HepG2 (cell line): ENCODE measurements around the gene FFAR1. TPM values are rescaled to one million over a fixed set of nuclear protein-coding genes. Genes with fewer than 3 reads are reported as not detected.

Experiments
- ADNP ChIP-seq: sonication (generic); formaldehyde crosslinking; IDR thresholded peaks from 2 replicates; pipeline ENCODE4 v1.4.0; 2020; ENCODE audit warnings: missing genetic modification reagents
- ARID2 ChIP-seq: sonication (generic); formaldehyde crosslinking; IDR thresholded peaks from 2 replicates; pipeline ENCODE4 v1.8.1; 2022; ENCODE audit warnings: mild to moderate bottlenecking, missing genetic modification reagents, borderline replicate concordance
- FOXC1 ChIP-seq: sonication (generic); formaldehyde crosslinking; IDR thresholded peaks from 2 replicates; pipeline ENCODE4 v1.8.0; 2022; ENCODE audit warnings: mild to moderate bottlenecking, missing genetic modification reagents, borderline replicate concordance
- FOXP1 ChIP-seq, 2 experiments: fragments of 450-650 bp in 1 of 2; IDR thresholded peaks; 2 replicates each; pipeline ENCODE4 v1.6.1; 2017 to 2018; ENCODE audit warnings: antibody characterized with exemption in 1 of 2
- NFKB2 ChIP-seq: sonication (generic); formaldehyde crosslinking; IDR thresholded peaks from 2 replicates; pipeline ENCODE4 v1.4.0; 2020; ENCODE audit warnings: missing genetic modification reagents, borderline replicate concordance
- PHF21A ChIP-seq: sonication (generic); formaldehyde crosslinking; IDR thresholded peaks from 2 replicates; pipeline ENCODE4 v1.5.0; 2020; ENCODE audit warnings: mild to moderate bottlenecking, missing genetic modification reagents
- REL ChIP-seq: sonication (generic); formaldehyde crosslinking; conservative IDR thresholded peaks from 2 replicates; pipeline ENCODE4 v1.8.0; 2022; ENCODE audit warnings: mild to moderate bottlenecking, missing genetic modification reagents, moderate library complexity
- RELA ChIP-seq: sonication (generic); formaldehyde crosslinking; IDR thresholded peaks from 2 replicates; pipeline ENCODE4 v1.4.0; 2020; ENCODE audit warnings: missing genetic modification reagents
- SOX6 ChIP-seq, 2 experiments: fragments of 450-650 bp in 1 of 2; sonication (generic) in 1 of 2; formaldehyde crosslinking in 1 of 2; IDR thresholded peaks; 2 replicates each; pipeline versions ENCODE4 v1.4.0 to v1.6.1; 2017 to 2020; ENCODE audit warnings: antibody characterized with exemption in 1 of 2, mild to moderate bottlenecking in 1 of 2, missing genetic modification reagents in 1 of 2
- ZBTB21 ChIP-seq: sonication (generic); formaldehyde crosslinking; IDR thresholded peaks from 2 replicates; pipeline ENCODE4 v1.4.0; 2020; ENCODE audit warnings: missing genetic modification reagents
- ZBTB7A ChIP-seq: sonication (generic); formaldehyde crosslinking; IDR thresholded peaks from 2 replicates; pipeline ENCODE4 v1.8.0; 2022; ENCODE audit warnings: mild to moderate bottlenecking, missing genetic modification reagents
- ZFY ChIP-seq: sonication (generic); formaldehyde crosslinking; IDR thresholded peaks from 2 replicates; pipeline ENCODE4 v1.4.0; 2020; ENCODE audit warnings: missing genetic modification reagents
- ZNF292 ChIP-seq: sonication (generic); formaldehyde crosslinking; IDR thresholded peaks from 2 replicates; pipeline ENCODE4 v1.8.1; 2022; ENCODE audit warnings: mild to moderate bottlenecking, low read depth, missing genetic modification reagents, borderline replicate concordance
- ZNF543 ChIP-seq: sonication (generic); formaldehyde crosslinking; IDR thresholded peaks from 2 replicates; pipeline ENCODE4 v1.4.0; 2020; ENCODE audit warnings: mild to moderate bottlenecking, missing genetic modification reagents
- ZNF879 ChIP-seq: sonication (generic); formaldehyde crosslinking; IDR thresholded peaks from 2 replicates; pipeline ENCODE4 v1.8.1; 2023; ENCODE audit warnings: missing genetic modification reagents
- polyA plus RNA-seq, 8 experiments: library from polyadenylated mRNA; depleted of rRNA in 3 of 8; stranded (reverse) in 7 of 8; unstranded in 1 of 8; fragments of >200 nt; fragmentation: Illumina TruSeq in 4 of 8; extraction: Trizol in 4 of 8; gene quantifications; 2 replicates each; pipeline versions ENCODE4 v1.2.1 to v1.2.3, GENCODE V29; 2011 to 2016; ENCODE audit warnings: low read depth in 4 of 8, missing spikeins in 1 of 8, mixed read lengths in 1 of 8; ENCODE audit not compliant: insufficient read depth in 1 of 8
- total RNA-seq, 5 experiments: library from RNA; depleted of rRNA; stranded (reverse); fragments of >200 nt; fragmentation: Illumina TruSeq; extraction: Trizol; gene quantifications; 2 replicates each; pipeline ENCODE4 v1.2.3, GENCODE V29; 2016; ENCODE audit warnings: low read depth in 1 of 5
- TF ChIP-seq, protein P1 (sequence below): sonication (generic); formaldehyde crosslinking; IDR thresholded peaks from 2 replicates; pipeline ENCODE4 v1.4.0; 2020; ENCODE audit warnings: missing genetic modification reagents
- TF ChIP-seq, protein P2 (sequence below): sonication (generic); formaldehyde crosslinking; IDR thresholded peaks from 2 replicates; pipeline ENCODE4 v1.9.0; 2022; ENCODE audit warnings: missing genetic modification reagents, mild to moderate bottlenecking, borderline replicate concordance
- TF ChIP-seq, protein P3 (sequence below): sonication (generic); formaldehyde crosslinking; conservative IDR thresholded peaks from 2 replicates; pipeline ENCODE4 v1.8.0; 2022; ENCODE audit warnings: mild to moderate bottlenecking, moderate library complexity, missing genetic modification reagents
- TF ChIP-seq, protein P4 (sequence below): sonication (generic); formaldehyde crosslinking; IDR thresholded peaks from 2 replicates; pipeline ENCODE4 v1.9.0; 2021; ENCODE audit warnings: missing genetic modification reagents, borderline replicate concordance
- TF ChIP-seq, protein P5 (sequence below): sonication (generic); formaldehyde crosslinking; IDR thresholded peaks from 2 replicates; pipeline ENCODE4 v1.5.0; 2020; ENCODE audit warnings: missing genetic modification reagents, mild to moderate bottlenecking, borderline replicate concordance

FFAR1 gene
- total and polyA plus RNA-seq, 2 of the 13 experiments (the other 11 are each of a cell fraction or from before 2014, with no cell fraction given): not detected

DNA sequence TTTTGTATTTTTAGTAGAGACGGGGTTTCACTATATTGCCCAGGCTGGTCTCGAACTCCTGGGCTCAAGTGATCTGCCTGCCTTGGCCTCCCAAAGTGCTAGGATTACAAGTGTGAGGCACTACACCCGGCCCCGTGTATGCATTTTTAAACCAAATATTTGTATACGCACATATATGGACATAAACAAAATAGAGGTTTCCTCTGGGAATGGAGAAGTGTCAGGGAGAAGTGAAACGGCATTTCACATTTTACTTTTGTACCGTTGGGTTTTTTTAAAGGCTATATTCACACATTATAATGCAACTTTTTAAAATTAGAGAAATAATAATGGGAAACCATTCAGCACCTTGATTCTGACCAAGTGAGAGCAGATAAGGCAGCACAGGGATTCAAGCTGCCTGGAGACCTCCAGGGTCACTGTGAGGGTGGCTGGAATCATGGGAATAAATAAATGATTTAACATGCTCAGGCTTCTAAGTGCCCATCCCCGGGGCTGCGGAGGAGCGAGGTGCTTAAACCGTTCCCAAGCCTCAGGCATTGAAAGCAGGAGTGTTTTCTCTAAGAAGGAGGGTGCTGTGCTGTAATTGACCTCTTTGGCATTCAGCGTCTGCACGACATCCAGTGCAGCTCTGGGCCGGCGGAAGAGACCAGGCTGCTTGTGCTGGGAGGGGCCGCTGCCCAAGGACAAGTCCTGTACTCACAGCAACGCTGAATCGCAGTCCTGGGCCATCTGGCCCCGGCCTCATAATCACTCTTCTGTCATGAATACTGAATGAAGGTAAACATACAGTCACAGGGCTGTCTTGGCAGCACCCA, 47.9 kb downstream of the FFAR1 start (continued):
- TF ChIP-seq ZBTB21 (CRISPR knock-in tag): no peak
- TF ChIP-seq, protein P1, sequence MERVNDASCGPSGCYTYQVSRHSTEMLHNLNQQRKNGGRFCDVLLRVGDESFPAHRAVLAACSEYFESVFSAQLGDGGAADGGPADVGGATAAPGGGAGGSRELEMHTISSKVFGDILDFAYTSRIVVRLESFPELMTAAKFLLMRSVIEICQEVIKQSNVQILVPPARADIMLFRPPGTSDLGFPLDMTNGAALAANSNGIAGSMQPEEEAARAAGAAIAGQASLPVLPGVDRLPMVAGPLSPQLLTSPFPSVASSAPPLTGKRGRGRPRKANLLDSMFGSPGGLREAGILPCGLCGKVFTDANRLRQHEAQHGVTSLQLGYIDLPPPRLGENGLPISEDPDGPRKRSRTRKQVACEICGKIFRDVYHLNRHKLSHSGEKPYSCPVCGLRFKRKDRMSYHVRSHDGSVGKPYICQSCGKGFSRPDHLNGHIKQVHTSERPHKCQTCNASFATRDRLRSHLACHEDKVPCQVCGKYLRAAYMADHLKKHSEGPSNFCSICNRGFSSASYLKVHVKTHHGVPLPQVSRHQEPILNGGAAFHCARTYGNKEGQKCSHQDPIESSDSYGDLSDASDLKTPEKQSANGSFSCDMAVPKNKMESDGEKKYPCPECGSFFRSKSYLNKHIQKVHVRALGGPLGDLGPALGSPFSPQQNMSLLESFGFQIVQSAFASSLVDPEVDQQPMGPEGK (CRISPR knock-in tag): peak; percentile 82
- no peak for TF ChIP-seq FOXP1 (IDR thresholded peaks at IDR 0.05)
- peak; percentile 43; the same call in 1 of the 2 replicates for TF ChIP-seq FOXP1 (CRISPR knock-in tag; IDR thresholded peaks at IDR 0.05)
- no peak for TF ChIP-seq ZNF879 (CRISPR knock-in tag)
- TF ChIP-seq SOX6 (IDR thresholded peaks at IDR 0.05): no peak
- TF ChIP-seq SOX6 (CRISPR knock-in tag; IDR thresholded peaks at IDR 0.05): 0 out of 2 replicates have a peak, but pooled peaks have one; percentile 26
- 0 out of 2 replicates have a peak, but pooled peaks have one; percentile 53 for TF ChIP-seq PHF21A (CRISPR knock-in tag)
- TF ChIP-seq, protein P2, sequence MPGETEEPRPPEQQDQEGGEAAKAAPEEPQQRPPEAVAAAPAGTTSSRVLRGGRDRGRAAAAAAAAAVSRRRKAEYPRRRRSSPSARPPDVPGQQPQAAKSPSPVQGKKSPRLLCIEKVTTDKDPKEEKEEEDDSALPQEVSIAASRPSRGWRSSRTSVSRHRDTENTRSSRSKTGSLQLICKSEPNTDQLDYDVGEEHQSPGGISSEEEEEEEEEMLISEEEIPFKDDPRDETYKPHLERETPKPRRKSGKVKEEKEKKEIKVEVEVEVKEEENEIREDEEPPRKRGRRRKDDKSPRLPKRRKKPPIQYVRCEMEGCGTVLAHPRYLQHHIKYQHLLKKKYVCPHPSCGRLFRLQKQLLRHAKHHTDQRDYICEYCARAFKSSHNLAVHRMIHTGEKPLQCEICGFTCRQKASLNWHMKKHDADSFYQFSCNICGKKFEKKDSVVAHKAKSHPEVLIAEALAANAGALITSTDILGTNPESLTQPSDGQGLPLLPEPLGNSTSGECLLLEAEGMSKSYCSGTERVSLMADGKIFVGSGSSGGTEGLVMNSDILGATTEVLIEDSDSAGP (CRISPR knock-in tag): no peak
- no peak for TF ChIP-seq ZBTB7A (CRISPR knock-in tag)
- TF ChIP-seq NFKB2 (CRISPR knock-in tag): no peak
- TF ChIP-seq, protein P3, sequence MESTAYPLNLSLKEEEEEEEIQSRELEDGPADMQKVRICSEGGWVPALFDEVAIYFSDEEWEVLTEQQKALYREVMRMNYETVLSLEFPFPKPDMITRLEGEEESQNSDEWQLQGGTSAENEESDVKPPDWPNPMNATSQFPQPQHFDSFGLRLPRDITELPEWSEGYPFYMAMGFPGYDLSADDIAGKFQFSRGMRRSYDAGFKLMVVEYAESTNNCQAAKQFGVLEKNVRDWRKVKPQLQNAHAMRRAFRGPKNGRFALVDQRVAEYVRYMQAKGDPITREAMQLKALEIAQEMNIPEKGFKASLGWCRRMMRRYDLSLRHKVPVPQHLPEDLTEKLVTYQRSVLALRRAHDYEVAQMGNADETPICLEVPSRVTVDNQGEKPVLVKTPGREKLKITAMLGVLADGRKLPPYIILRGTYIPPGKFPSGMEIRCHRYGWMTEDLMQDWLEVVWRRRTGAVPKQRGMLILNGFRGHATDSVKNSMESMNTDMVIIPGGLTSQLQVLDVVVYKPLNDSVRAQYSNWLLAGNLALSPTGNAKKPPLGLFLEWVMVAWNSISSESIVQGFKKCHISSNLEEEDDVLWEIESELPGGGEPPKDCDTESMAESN (CRISPR knock-in tag): no peak
- TF ChIP-seq, protein P4, sequence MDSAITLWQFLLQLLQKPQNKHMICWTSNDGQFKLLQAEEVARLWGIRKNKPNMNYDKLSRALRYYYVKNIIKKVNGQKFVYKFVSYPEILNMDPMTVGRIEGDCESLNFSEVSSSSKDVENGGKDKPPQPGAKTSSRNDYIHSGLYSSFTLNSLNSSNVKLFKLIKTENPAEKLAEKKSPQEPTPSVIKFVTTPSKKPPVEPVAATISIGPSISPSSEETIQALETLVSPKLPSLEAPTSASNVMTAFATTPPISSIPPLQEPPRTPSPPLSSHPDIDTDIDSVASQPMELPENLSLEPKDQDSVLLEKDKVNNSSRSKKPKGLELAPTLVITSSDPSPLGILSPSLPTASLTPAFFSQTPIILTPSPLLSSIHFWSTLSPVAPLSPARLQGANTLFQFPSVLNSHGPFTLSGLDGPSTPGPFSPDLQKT (CRISPR knock-in tag): no peak
- TF ChIP-seq, protein P5, sequence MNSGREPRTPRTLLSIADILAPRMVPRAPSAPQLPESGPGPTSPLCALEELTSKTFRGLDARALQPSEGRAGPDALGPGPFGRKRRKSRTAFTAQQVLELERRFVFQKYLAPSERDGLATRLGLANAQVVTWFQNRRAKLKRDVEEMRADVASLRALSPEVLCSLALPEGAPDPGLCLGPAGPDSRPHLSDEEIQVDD (CRISPR knock-in tag): no peak
- peak; percentile 89; the same call in 1 of the 2 replicates for TF ChIP-seq ZNF292 (CRISPR knock-in tag)
- no peak for TF ChIP-seq REL
- TF ChIP-seq ARID2 (CRISPR knock-in tag): no peak
- TF ChIP-seq FOXC1 (CRISPR knock-in tag): no peak
- TF ChIP-seq ZFY (CRISPR knock-in tag): 0 out of 2 replicates have a peak, but pooled peaks have one; percentile 25
- peak; percentile 96 for TF ChIP-seq ZNF543 (CRISPR knock-in tag)
- TF ChIP-seq RELA (CRISPR knock-in tag): no peak
- no peak for TF ChIP-seq ADNP (CRISPR knock-in tag)
